Stromal cell of bone marrow (primary cell): ENCODE results near the gene VIPR2.

ENCODE experiments used
- DNase-seq: peaks from one replicate; pipeline ENCODE4 v3.0.0-alpha.2; 2012; ENCODE audit warnings: low read depth

VIPR2 gene

DNA sequence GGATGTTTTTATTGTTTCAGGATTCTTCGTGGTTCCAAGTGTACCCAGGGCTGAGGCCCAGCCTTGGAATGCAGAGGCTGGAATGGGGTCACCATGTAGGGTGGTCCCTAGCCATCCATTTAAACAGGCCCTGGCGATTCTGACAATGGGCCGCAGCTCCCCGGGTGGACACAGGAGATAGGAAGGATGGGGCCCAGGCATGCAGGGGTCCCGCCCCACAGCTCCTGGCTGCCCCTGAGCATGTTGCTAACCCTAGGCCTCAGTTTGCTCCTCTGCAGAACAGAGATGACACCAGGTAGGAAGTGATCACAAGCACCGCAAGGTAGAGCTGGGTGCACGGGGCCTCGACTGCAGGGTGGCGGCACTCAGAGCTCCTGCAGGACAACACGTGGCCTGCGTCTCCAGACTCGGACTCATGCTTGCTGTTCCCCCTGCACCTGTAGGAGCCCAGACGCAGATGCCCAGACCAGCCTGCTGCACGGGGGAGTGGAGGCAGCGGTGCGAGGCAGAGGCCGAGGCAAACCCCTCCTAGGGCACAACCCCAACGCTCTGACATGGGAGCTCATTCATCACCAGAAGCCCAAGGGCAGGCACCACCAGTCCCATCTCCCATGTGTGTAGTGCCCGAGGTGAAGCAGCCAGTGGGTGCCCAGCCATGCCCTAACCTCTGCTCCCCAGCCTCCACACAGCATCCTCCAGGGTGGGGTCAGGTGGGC, 25.5 kb downstream of the VIPR2 start:
- DNase-seq: no peak

DNA sequence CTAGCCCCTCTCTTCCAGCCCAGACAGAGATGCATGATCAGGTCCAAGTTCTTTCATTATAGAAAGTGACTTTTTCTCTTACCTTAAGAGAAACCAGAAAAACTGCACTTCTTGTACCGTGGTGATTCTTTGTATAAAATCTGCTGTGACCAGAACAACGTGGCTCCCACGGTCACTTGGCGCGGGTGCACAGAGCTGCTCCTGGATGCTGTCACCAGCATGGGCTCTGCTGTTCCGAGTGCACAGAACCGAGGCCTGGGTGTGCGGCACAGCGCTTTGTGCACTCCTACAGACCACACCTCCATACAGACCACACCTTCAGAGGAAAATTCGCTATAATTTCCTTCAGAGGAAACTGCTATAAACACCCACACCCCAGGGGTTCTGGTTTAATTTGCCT, 26.0 kb downstream of the VIPR2 start:
- DNase-seq: no peak

DNA sequence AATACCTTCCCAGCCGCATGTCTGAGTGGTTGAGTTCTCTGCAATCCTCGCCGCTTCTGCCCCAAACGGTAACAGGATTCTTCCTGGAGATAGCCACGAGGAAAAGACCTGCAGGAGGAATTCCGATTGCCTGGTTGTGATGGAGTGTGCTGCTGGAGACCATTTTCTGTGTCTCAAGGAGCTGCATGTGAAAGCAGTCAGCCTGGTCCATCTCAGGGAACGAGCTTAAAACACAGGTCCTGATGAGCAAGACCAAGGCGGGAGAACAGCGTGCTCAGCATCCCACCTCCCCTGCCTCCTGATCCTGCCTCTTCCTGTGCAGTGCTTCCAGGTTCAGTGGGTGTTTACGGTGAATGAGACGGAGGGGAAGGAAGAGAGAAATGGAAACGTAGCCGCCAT, 26.5 kb downstream of the VIPR2 start:
- no peak for DNase-seq

DNA sequence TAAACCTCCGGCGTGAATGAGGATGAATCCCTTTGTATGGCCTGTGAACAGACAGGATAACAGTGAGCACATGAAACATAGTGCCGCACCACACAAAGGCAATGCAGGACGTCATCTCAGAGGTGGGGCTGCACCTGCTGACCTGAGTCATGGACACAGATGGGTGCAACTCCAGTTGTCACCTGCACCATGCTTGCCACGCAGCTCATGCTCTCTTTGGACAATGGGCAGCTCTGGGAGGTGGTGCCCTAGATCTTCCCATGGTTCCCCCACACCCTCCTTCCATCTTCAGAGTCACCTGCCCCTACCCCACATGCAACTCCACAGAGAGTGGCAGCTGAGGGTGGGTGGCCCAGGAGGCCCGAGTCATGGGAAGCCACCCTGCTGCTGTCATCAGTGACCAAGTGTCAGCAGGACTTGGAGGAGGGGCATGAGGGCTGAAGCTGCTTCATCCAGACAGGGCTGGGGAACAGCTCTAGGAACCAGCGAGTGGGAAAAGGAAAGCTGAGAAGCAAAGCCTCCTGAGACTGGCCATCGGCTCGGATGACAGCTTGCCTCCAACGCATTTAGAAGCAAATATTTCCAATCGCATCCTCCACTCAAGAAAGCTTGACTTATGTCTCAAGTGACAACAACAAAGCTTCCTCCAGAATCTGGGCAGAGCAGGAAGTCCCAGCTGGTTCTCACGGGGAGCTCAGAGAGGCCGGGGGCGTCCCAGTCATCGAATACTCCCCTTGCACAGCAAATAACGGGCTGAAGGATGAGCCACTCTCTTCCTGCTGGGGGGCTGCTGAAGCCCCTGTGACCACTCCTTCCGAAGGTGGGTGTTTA, 27.1 kb downstream of the VIPR2 start:
- DNase-seq: no peak

DNA sequence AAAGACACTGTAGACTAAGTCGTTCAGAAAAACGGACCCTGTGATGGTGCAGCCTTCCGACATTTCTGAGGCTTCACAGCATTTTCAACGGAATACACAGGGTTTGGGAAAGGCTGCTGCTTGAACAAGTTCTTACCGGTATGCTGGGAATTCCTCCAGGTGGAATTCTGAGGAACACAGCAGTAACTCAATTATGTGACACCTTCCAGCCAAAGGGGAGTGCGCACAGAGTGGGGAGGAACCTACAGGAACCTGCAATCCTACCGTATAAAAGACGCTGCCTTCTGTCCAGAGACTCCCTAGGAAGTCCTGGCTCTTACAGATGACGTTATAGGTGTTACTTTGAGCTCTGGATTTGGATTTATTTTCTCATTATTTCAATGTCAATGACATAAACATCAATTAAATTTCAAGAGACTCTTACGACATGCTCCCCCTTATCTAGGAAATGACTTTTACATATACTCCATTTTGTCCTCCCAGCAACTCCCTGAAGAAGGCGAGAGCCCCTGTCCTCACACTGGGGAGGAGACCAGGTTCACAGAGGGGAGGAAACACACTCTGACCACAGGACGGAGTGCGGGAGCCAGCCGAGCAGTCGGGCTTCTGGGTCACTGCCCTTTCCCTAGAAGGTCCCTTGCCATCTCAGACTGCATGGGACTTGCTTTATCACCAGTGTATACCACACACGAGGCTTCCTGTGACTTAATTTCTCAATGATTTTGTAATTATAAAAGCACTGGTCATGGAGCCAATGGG, 27.9 kb downstream of the VIPR2 start:
- no peak for DNase-seq

DNA sequence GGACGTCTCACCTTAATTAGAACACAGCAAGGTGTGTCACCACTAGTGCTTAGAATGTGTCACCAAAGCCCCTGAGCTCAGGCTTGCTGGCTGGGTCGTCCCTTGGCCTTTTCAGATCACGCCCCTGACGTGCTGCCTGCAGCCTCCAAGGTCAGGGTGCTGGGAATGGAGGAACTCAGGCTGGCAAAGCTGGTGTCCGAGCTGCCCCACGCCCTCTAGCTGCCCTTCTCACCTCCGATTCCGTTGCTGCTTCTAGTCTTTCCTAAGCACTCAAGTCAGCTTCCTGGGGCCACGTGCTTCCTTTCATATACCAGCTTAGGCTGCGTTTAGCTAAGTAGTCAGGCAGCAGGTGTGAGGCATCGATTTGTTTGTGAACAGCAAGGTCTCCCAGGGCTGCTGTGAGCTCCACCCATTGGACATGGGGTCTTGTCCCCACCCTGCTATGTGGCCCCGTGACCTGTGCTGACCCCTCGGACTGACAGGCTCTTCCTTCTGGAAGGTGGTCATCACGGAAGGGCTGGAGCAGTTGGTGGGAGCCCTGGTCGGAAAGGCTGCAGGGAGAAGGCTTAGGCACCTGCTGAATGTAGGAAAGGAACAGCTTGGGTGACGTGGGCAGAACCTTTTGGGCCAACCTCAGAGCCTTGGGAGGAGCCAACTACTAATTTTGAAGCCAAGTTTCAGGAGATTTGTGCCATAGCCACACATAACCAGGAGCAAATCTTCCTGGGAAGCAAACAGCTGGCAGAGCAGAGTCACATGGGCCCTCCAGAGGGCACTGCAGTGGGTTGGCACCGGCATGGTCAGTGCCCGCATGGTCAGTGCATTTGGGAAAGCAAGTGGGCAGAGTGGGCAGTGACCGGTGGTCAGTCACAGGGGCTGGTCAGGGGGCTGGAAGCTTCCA, 28.8 kb downstream of the VIPR2 start:
- DNase-seq: no peak

DNA sequence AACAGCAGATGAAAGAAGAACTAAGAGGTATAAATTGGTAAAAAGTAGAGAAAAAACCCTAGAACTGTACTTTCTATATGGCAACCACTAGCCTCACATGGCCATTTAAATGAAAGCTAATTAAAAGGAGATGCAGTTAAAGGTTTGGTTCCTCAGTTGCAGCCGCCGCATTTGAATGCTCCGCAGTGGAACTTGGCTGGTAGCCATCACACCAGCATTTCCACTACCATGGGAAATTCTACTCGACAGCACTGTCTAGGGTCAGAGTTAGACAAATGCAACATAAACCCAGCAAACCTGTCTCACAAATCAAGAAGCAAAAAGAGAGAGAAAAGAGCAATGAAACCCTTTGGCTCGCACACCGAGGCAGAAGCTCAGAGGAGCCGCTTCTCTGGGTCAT, 29.7 kb downstream of the VIPR2 start:
- no peak for DNase-seq

DNA sequence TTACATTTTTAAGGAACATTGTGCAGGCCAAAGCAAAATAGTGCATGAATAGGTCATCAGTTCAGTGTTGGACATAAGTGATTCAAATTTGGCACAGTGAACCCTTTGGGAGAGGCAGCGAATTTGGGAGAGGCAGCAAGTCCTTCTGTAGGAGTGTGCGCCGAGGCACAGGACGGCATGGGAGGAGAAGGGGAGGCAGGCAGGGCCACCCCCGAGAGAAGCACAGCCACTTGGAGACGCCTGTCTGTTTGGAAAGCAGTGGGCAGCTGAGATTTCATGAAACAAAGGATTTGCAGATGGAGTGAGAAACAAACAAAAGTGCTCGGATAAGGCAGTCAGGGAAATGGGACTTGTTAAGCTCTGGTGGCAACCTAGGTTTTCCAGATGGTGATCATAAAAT, 30.6 kb downstream of the VIPR2 start:
- no peak for DNase-seq

DNA sequence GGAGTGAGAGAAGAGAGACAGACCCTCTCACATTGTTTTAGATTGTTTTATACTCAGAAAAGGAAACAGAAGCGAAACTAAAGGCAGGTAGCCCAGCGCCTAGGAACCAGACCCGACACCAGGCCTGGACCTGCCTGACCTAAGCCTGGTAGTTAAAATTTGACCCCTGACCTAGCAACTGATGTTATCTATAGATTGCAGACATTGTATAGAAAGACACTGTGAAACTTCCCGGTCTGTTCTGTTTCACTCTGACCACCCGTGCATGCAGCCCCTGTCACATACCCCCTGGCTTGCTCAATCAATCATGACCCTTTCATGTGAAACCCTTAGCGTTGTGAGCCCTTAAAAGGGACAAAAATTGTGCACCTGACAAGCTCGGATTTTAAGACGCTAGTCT, 31.6 kb downstream of the VIPR2 start:
- DNase-seq: no peak

DNA sequence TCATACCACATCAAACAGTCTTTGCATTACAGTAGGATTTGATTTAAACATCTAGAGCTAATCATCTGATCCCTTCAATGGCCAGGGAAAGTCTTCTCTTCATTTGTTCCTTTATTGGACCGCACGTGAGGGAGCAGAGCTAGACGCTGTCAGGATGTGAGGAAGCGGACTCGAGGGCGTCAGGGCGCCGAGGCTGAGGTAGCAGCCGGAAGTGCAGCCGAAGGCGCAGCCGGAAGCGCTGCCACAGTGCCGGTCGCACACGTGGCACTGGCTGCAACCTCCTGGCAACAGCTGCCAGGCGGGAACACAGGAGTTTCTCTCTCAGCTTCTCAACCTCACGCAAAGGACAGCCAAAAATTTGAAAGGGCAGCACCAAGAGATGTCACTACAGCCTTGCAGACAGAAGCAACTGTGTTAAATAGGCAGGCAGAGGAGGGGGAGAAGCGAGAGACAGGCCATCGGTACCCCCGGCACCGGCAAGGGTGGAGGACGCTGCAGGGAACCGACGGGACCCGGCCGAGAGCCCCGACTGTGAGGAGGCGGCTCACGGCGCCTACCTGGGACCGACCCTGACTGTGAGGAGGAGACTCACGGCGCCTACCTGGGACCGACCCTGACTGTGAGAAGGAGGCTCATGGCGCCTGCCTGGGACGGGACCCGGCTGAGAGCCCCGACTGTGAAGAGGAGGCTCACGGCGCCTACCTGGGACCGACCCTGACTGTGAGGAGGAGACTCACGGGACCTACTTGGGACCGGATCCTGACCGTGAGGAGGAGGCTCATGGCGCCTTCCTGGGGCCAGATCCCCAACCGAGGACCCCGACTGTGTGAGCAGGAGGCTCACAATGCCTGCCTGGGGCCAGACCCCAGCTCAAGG, 32.3 kb downstream of the VIPR2 start:
- DNase-seq: no peak

DNA sequence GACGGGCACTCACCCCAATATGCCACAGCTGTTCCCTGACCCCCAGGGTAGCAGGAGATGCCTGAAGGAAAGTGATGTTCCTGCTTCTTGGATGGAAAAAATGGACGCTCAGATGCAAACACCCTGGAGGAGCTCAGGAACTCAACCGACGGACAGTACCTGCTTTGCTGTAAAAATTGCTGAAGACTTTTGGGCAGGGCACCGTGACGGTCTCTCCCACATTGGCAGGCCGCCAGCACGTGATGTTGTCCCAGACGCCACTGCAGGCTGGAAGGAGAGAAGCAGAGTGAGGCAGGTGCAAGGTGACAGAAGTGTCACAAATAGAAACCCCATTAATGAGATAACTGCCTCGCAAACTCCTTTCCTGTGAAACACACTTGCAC, 35.0 kb downstream of the VIPR2 start:
- no peak for DNase-seq

DNA sequence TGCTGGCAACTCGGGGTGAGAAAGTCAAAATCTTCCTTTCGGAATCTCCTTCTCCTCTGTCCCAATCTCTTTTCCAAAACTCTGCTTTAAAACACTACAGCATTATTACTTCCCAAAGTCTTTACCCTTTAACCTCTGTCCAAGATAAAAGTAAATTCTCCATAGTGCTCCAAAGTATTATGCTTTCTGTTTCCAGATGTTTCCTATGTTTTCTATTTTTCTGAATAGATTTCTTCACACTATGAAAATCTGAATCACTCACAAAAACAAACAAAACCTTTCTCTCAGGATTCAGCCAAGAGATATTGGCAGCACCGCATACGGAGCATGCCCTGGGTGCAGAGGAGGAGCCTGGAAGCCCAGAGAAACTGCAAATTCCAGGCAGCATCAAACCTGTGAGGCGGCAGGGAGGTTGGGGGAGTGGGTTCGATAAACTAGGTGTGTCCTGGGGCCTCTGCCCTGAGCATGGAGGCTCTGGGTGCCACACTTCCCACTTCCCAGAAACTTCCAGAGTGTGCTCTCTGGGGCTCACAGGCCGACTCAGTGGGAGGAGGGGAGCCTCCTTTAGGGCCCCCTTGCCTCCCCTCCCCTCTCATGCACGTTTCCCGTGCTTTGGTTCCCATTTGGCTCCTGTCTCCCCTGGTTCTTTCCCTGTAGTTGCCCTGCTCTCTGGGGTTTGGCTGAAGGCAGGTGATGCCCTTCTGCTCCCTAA, 35.6 kb downstream of the VIPR2 start:
- DNase-seq: no peak

DNA sequence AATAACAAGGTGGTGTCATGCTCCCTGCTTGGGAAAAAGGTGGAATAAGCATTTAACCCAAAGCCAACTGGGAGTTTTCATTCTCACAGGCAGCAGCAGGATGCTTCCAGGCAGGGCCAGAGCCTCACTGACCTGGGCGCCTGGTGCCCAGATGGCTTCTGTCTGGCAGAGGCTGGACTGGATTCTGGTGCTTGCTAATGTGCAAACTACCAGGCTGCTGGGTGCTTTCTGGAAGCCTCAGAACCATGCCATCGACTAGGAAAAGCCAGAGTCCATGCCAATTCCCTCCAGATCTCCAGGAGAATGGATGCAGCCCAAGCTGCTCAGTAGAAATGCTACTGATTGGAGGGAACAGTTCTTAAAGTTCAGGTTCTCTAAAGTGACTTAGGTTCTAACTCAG, 36.2 kb downstream of the VIPR2 start:
- DNase-seq: no peak

DNA sequence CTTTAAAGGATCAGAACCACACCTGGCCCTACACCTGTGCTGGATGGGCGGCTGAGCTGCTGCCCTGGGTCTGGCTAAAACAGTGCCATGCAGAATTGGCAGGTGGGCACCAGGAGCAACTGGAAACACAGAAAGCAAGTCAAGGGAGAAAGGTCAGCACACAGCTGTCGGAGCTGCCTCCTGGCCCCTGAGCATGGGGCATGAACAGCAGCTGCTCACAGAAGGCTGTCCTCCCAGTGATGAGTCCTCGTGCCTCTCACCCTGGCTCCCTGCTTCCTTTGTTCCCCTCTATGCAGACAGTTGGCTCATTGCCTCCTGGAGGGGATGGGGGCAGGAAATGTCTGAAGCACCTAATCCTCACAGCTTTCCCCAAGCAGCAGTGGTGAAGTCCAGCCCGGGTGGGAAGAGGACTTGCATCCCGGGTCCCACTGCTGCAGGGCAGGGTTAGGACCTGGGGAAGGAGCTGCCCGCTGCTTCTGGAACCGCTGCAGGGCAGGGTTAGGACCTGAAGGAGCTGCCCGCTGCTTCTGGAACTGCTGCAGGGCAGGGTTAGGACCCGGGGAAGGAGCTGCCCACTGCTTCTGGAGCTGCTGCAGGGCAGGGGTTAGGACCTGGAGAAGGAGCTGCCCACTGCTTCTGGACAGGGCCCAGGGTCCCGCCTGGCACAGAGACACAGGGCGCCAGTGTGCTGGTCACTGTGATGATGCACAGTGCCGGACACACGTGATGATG, 37.3 kb downstream of the VIPR2 start:
- DNase-seq: no peak

DNA sequence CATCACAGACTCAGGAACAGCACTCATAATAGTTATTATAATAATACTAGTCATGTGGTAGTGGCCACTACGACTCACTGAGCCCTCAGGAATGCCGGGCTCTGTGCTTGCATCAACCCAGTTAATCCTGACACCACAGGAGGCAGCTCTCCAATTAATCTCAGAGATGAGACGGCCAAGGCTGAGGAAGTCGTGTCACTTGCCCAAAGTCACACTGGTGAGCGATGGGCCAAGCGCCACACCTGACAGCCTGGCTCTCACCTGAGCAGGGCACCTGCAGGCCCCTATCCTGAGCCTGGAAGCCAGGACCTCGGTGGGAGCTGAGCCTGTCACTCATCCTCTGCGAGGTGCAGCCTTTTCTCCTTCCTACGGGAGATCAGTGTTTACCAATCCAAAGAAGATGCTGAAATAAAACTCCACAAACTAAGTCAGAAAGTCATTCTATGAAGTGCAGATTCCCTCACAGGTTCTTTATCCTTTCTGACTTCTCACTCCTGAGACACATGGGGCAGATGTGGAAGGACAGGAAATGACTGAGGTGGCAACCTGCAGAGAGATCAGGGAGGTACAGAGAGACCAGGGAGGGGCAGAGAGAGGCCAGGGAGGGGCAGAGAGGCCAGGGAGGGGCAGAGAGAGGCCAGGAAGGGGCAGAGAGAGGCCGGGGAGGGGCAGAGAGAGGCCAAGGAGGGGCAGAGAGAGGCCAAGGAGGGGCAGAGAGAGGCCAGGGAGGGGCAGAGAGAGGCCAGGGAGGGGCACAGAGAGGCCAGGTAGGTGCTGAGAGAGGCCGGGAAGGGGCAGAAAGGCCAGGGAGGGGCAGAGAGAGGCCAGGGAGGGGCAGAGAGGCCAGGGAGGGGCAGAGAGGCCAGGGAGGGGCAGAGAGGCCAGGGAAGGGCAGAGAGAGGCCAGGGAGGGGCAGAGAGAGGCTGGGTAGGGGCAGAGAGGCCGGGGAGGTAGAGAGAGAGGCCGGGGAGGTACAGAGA, 38.5 kb downstream of the VIPR2 start:
- DNase-seq: no peak

DNA sequence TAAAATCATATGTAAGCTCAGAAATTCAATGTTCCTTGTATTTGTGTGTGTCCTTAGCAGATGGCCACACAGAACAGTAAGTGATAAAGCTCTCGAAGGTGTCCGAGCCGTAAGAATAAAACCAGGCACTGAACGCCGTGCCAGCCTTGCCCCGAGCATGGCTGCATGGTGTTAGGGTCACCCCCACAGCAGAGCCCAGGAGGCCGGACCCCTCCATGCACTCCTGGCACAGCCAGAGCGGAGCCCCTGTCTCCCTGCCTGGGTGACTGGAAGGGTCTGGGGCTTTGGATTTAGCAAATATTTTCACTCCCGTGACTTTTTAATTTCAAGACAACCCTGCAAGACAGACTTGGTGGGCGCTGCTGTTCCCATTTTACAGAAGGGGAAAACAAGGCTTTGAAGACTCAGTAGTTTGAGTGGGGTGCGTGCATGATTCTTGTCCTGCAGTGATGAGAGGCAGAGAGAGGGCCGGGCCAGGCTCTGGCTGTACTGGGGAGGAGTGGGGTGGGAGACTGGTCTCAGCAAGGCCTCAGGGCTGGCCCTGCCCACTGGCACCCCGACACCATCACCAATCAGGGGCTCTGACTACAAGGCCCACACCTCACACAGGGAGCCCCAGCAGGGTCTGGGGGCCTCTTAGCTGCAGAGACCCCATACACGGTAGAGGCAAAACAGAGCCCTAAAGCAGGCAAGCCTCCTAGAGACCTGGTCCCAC, 39.4 kb downstream of the VIPR2 start:
- DNase-seq: no peak

DNA sequence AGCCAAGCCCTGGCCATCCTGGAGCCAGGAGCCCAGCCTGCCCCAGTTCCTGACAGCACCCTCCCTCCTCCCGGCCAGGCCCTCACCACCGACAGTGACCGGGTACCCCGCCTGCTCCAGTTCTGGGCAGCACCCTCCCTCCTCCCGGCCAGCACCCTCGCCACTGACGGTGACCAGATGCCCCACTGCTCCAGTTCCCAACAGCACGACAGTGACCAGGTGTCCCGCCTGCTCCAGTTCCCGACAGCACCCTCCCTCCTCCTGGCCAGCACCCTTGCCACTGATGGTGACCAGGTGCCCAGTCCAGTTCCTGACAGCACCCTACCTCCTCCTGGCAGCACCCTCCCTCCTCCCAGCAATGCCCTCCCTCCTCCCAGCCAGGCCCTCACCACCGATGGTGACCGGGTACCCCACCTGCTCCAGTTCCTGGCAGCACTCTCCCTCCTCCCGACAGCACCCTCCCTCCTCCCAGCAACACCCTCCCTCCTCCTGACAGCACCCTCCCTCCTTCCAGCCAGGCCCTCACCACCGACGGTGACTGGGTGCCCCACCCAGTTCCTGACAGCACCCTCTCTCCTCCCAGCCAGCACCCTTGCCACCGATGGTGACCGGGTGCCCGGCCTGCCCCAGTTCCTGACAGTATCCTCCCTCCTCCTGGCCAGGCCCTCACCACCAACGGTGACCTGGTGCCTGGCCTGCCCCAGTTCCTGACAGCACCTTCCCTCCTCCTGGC, 40.3 kb downstream of the VIPR2 start:
- no peak for DNase-seq
